PC-3 (cell line): ENCODE data around the gene CCDC34. TPM values are rescaled to one million over a fixed set of nuclear protein-coding genes. Genes with fewer than 3 reads are reported as not detected.

Source experiments
- ATAC-seq: fragments of 200-7000 bp; cut with Tn5 transposase; 2 replicates; pipeline ENCODE4 v1.9.1; 2020; ENCODE audit warnings: mild to moderate bottlenecking, moderate library complexity
- BruUV-seq: library from RNA; stranded (reverse); fragments of 400-500 nt; replicated peaks from 2 replicates; lab custom pipeline; 2021; lab: Mats Ljungman, UMichigan
- CTCF ChIA-PET: fragments of 300-600 bp; sonication (Branson Sonifier 250); formaldehyde crosslinking; loops from one replicate; lab custom pipeline; 2022; ENCODE audit warnings: antibody characterized with exemption; lab: Charles Lee
- POLR2A ChIA-PET: fragments of 300-600 bp; sonication (Branson Sonifier 250); formaldehyde crosslinking; loops from one replicate; lab custom pipeline; 2022; ENCODE audit warnings: antibody characterized with exemption; ENCODE audit not compliant: unreplicated experiment; lab: Charles Lee
- DNase-seq: peaks from one replicate; pipeline ENCODE4 v3.0.0-alpha.2; 2015
- H2AFZ ChIP-seq: fragments of 300-600 bp; sonication (generic); 2 replicates; pipeline ENCODE4 v1.6.0; 2016; ENCODE audit warnings: antibody characterized with exemption, low read length
- H3F3A ChIP-seq: fragments of 300-600 bp; sonication (generic); one replicate; pipeline ENCODE4 v1.6.0; 2017; ENCODE audit warnings: antibody characterized with exemption, low read length, control low read depth, mild to moderate bottlenecking; ENCODE audit not compliant: unreplicated experiment
- H3K27ac ChIP-seq: fragments of 300-600 bp; sonication (generic); 2 replicates; pipeline ENCODE4 v1.5.1; 2016; ENCODE audit warnings: mild to moderate bottlenecking, low read length
- H3K27me3 ChIP-seq: fragments of 300-600 bp; sonication (generic); 2 replicates; pipeline ENCODE4 v1.6.1; 2016; ENCODE audit warnings: low read length, mixed read lengths
- H3K36me3 ChIP-seq: fragments of 300-600 bp; sonication (generic); 2 replicates; pipeline ENCODE4 v1.6.1; 2016; ENCODE audit warnings: low read depth, mixed run types, low read length, mixed read lengths
- H3K4me1 ChIP-seq: fragments of 300-600 bp; sonication (generic); 2 replicates; pipeline ENCODE4 v1.5.1; 2016; ENCODE audit warnings: low read length; ENCODE audit not compliant: insufficient read depth
- H3K4me2 ChIP-seq: fragments of 300-600 bp; sonication (generic); 2 replicates; pipeline ENCODE4 v1.6.0; 2016; ENCODE audit warnings: low read length
- H3K4me3 ChIP-seq: fragments of 300-600 bp; sonication (generic); 2 replicates; pipeline ENCODE4 v1.5.1; 2016; ENCODE audit warnings: mild to moderate bottlenecking, low read length, mixed read lengths
- H3K79me2 ChIP-seq: fragments of 300-600 bp; sonication (generic); 2 replicates; pipeline ENCODE4 v1.6.1; 2017; ENCODE audit warnings: low read length, mixed read lengths
- H3K9ac ChIP-seq: fragments of 300-600 bp; sonication (generic); 2 replicates; pipeline ENCODE4 v1.6.0; 2016; ENCODE audit warnings: mild to moderate bottlenecking, low read length
- H3K9me2 ChIP-seq: fragments of 300-600 bp; sonication (generic); replicated peaks from 2 replicates; pipeline ENCODE4 v1.6.1; 2016; ENCODE audit warnings: mixed run types, low read length, mixed read lengths
- H3K9me3 ChIP-seq: fragments of 300-600 bp; sonication (generic); 2 replicates; pipeline ENCODE4 v1.6.1; 2016; ENCODE audit warnings: low read length, mixed read lengths
- H4K20me1 ChIP-seq: fragments of 300-600 bp; sonication (generic); 2 replicates; pipeline ENCODE4 v1.6.1; 2016; ENCODE audit warnings: low read length, mixed read lengths
- EZH2 ChIP-seq: fragments of 300-600 bp; sonication (generic); IDR thresholded peaks from one replicate; pipeline ENCODE4 v1.6.1; 2017; ENCODE audit warnings: antibody characterized with exemption, mild to moderate bottlenecking, low read length; ENCODE audit not compliant: unreplicated experiment
- EZH2phosphoT487 ChIP-seq: fragments of 300-600 bp; sonication (generic); IDR thresholded peaks from 2 replicates; pipeline ENCODE4 v1.6.1; 2018; ENCODE audit warnings: mild to moderate bottlenecking, antibody characterized with exemption, low read length, borderline replicate concordance
- intact Hi-C: fragments of 100-400 bp; cut with micrococcal nuclease; formaldehyde crosslinking; loops from 2 replicates; pipeline ENCODE4 v1.9.0; 2023
- total RNA-seq: library from RNA; depleted of rRNA; stranded (reverse); fragments of >200 nt; gene quantifications from 2 replicates; pipeline ENCODE4 v1.2.3, GENCODE V29; 2014
- TF ChIP-seq, protein P1 (sequence below): fragments of 300-600 bp; sonication (generic); conservative IDR thresholded peaks from 2 replicates; pipeline ENCODE4 v1.5.1; 2017; ENCODE audit warnings: antibody characterized with exemption, low read depth, mild to moderate bottlenecking, low read length

The CCDC34 gene
- total RNA-seq, 1 experiment from 2014 or later, result 11.0 TPM

DNA sequence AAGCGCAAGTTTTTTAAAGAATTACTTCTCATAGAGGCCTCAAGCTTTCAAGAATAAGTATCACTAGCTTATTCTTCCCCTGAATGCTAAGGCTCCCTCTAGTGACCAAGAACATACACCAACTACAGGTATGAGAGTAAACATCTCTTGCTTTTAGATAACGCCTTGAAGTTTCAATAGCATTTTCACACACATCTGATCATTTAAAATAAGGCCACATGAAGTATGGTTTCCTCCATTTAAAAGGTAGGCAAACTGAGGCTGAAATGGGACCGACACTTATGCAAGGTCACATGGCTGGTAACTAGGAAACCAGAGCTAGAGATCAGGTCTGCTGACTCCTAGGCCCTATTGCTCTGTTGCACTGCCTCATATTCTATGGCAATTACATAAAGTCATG is 66.5 kb downstream of the CCDC34 start:
- Histone ChIP-seq H3K4me3 (no peak overlapping the region), H3K4me2 (no peak overlapping the region), H3K27me3 (no peaks in the 10 kb centered on the region), H3K36me3 (peaks cover 3% of the 10 kb centered on the region; the same call in 1 of the 2 replicates), H3K9ac (no peak overlapping the region), H3K9me2 (no peaks in the 10 kb centered on the region), H3K9me3 (no peaks in the 10 kb centered on the region), H2AFZ (no peak overlapping the region), H3K4me1 (peaks cover 17% of the 10 kb centered on the region), H4K20me1 (no peaks in the 10 kb centered on the region), H3F3A (no peaks in the 10 kb centered on the region), H3K79me2 (no peaks in the 10 kb centered on the region), H3K27ac (no peak overlapping the region)
- ChIA-PET POLR2A (interaction anchor here (0.5 kb wide), 1 partner anchor 176 kb away, joined by 19 read pairs; the partner anchor contains the start of gene LGR4), CTCF (interaction anchor here (0.6 to 1.3 kb wide), 12 partner anchors 63 to 190 kb away, joined by 3 to 23 read pairs (median 4); partner anchors contain the start of gene LGR4)
- DNase-seq, result peak; percentile 74
- no TSS peak for BruUV-seq
- intact Hi-C loops, result loop anchor here (1.0 to 5.0 kb wide), 4 partner anchors 92 to 190 kb away; partner anchors contain the start of gene LGR4
- peak; percentile 75 for ATAC-seq
- TF ChIP-seq, protein P1, sequence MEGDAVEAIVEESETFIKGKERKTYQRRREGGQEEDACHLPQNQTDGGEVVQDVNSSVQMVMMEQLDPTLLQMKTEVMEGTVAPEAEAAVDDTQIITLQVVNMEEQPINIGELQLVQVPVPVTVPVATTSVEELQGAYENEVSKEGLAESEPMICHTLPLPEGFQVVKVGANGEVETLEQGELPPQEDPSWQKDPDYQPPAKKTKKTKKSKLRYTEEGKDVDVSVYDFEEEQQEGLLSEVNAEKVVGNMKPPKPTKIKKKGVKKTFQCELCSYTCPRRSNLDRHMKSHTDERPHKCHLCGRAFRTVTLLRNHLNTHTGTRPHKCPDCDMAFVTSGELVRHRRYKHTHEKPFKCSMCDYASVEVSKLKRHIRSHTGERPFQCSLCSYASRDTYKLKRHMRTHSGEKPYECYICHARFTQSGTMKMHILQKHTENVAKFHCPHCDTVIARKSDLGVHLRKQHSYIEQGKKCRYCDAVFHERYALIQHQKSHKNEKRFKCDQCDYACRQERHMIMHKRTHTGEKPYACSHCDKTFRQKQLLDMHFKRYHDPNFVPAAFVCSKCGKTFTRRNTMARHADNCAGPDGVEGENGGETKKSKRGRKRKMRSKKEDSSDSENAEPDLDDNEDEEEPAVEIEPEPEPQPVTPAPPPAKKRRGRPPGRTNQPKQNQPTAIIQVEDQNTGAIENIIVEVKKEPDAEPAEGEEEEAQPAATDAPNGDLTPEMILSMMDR, result peak; percentile 87
- no peak for TF ChIP-seq EZH2

DNA sequence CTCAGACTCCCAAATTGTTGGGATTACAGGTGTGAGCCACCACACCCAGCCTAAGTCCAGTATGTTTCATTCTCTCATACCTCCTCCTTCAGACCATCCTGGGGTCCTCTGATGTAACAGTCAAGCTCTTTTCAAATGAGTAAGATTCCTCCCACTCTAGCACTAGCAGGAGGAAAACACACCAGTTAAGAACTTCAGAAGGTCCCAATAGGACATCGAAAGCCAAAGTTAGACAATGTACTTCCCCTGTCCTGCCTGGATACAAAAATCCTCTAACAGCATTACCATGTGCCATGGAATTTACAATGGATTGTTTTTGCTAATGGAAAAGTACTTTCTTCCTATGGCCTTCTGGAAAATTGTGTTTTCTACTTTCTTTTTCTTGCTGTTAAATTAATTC is 67.1 kb downstream of the CCDC34 start:
- intact Hi-C loops, result loop anchor here (1.0 to 5.0 kb wide), 4 partner anchors 91 to 190 kb away; partner anchors contain the start of gene LGR4
- Histone ChIP-seq H3K4me1 (peaks cover 12% of the 10 kb centered on the region), H3K79me2 (no peaks in the 10 kb centered on the region), H3K4me2 (no peak overlapping the region), H3K36me3 (peaks cover 5% of the 10 kb centered on the region; the same call in 1 of the 2 replicates), H3K4me3 (no peak overlapping the region), H3K27ac (no peak overlapping the region), H2AFZ (no peak overlapping the region), H3K9me2 (no peaks in the 10 kb centered on the region), H3F3A (no peaks in the 10 kb centered on the region), H3K9me3 (0 out of 2 replicates have a peak, but pooled peaks cover 3% of the 10 kb centered on the region), H3K27me3 (no peaks in the 10 kb centered on the region), H4K20me1 (no peaks in the 10 kb centered on the region), H3K9ac (no peak overlapping the region)
- no TSS peak for BruUV-seq
- no peak for DNase-seq
- no peak for ATAC-seq
- POLR2A ChIA-PET, result interaction anchor here (0.5 kb wide), 1 partner anchor 177 kb away, joined by 19 read pairs; the partner anchor contains the start of gene LGR4
- TF ChIP-seq, protein P1, result no peak
- TF ChIP-seq EZH2phosphoT487 (no peak), EZH2 (no peak)
- CTCF ChIA-PET, result interaction anchor here (0.6 to 1.3 kb wide), 12 partner anchors 82 to 541 kb away, joined by 3 to 23 read pairs (median 4); partner anchors contain the start of gene LGR4

DNA sequence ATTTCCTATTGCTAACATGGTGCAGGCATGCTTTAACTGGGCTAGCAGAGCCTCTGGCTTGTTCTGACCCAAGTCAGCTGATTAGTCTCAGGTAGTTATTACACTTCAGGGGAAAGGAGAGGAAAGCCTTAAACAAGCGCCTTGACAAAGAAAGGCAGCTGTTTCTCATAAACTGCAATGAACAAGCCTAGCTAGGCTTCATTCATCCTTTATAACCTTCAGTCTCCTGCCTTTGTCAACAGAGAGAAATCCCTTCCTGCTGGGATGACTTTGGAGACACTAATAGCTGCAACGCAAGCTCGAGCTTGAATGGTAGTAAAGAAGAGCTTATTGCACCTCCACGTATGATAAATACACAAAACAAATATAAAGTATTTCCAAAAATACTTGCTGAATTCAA is 68.4 kb downstream of the CCDC34 start:
- 0 out of 2 replicates have a peak, but pooled peaks cover 3% of the 10 kb centered on the region for H3K9me3 ChIP-seq
- DNase-seq (no peak), ATAC-seq (no peak)
- H3K79me2 ChIP-seq, result no peaks in the 10 kb centered on the region
- H3K27ac ChIP-seq, result peak overlapping the region; percentile 32; the same call in 1 of the 2 replicates
- H2AFZ ChIP-seq, result no peak overlapping the region
- H3K9ac ChIP-seq, result no peak overlapping the region
- H3K27me3 ChIP-seq, result no peaks in the 10 kb centered on the region
- TF ChIP-seq, protein P1, result no peak
- no peak for TF ChIP-seq EZH2phosphoT487
- no peak for TF ChIP-seq EZH2
- ChIA-PET POLR2A (interaction anchor here (0.6 kb wide), 1 partner anchor 111 kb away, joined by 3 read pairs; no protein-coding TSS in a partner anchor), CTCF (interaction anchor here (0.8 to 1.1 kb wide), 2 partner anchors 93 to 111 kb away, joined by 4 to 5 read pairs; no protein-coding TSS in a partner anchor)
- H4K20me1 ChIP-seq, result no peaks in the 10 kb centered on the region
- H3K36me3 ChIP-seq, result peaks cover 5% of the 10 kb centered on the region; the same call in 1 of the 2 replicates
- no peaks in the 10 kb centered on the region for H3K9me2 ChIP-seq
- H3K4me1 ChIP-seq, result peaks cover 11% of the 10 kb centered on the region
- intact Hi-C loops, result loop anchor here (5.0 kb wide), 1 partner anchor 178 kb away; the partner anchor contains the start of gene LGR4
- H3K4me3 ChIP-seq, result no peak overlapping the region
- H3F3A ChIP-seq, result no peaks in the 10 kb centered on the region
- BruUV-seq, result no TSS peak
- H3K4me2 ChIP-seq, result no peak overlapping the region
